GM23248 (cell line): Measurements from ENCODE around the gene KIF6. TPM values are rescaled to one million over a fixed set of nuclear protein-coding genes. Genes with fewer than 3 reads are reported as not detected.

Experiments
- DNase-seq: peaks from one replicate; pipeline ENCODE4 v3.0.0-alpha.2; 2015
- H2AFZ ChIP-seq: fragments of 200-600 bp; sonication (generic); 2 replicates; pipeline ENCODE4 v1.6.1; 2016; ENCODE audit warnings: antibody characterized with exemption
- H3F3A ChIP-seq: fragments of 200-600 bp; sonication (generic); 2 replicates; pipeline ENCODE4 v1.6.1; 2016; ENCODE audit warnings: mild to moderate bottlenecking, antibody characterized with exemption, mixed run types; ENCODE audit not compliant: insufficient read depth
- H3K27ac ChIP-seq: fragments of 200-600 bp; sonication (generic); 2 replicates; pipeline ENCODE4 v1.5.1; 2016; ENCODE audit warnings: mild to moderate bottlenecking
- H3K27me3 ChIP-seq: fragments of 200-600 bp; sonication (generic); replicated peaks from 2 replicates; pipeline ENCODE4 v1.6.1; 2016; ENCODE audit warnings: mild to moderate bottlenecking; ENCODE audit not compliant: insufficient read depth
- H3K36me3 ChIP-seq: fragments of 200-600 bp; sonication (generic); 2 replicates; pipeline ENCODE4 v1.6.1; 2016; ENCODE audit warnings: low read depth, mild to moderate bottlenecking
- H3K4me1 ChIP-seq: fragments of 200-600 bp; sonication (generic); 2 replicates; pipeline ENCODE4 v1.6.1; 2016; ENCODE audit warnings: mild to moderate bottlenecking; ENCODE audit not compliant: insufficient read depth
- H3K4me2 ChIP-seq: fragments of 200-600 bp; sonication (generic); one replicate; pipeline ENCODE4 v1.6.1; 2016; ENCODE audit warnings: mild to moderate bottlenecking; ENCODE audit not compliant: unreplicated experiment
- H3K4me3 ChIP-seq: fragments of 200-600 bp; sonication (generic); 2 replicates; pipeline ENCODE4 v1.5.1; 2016; ENCODE audit warnings: mild to moderate bottlenecking
- H3K79me2 ChIP-seq: fragments of 200-600 bp; sonication (generic); 2 replicates; pipeline ENCODE4 v1.6.1; 2016; ENCODE audit warnings: mild to moderate bottlenecking; ENCODE audit not compliant: insufficient read depth
- H3K9ac ChIP-seq: fragments of 200-600 bp; sonication (generic); 2 replicates; pipeline ENCODE4 v1.6.1; 2016; ENCODE audit warnings: mild to moderate bottlenecking
- H3K9me2 ChIP-seq: fragments of 200-600 bp; sonication (generic); 2 replicates; pipeline ENCODE4 v1.6.1; 2016; ENCODE audit warnings: mixed run types, mild to moderate bottlenecking, moderate library complexity; ENCODE audit not compliant: insufficient read depth
- H3K9me3 ChIP-seq: fragments of 200-600 bp; sonication (generic); one replicate; pipeline ENCODE4 v1.6.1; 2017; ENCODE audit warnings: low read depth
- H4K20me1 ChIP-seq: fragments of 200-600 bp; sonication (generic); 2 replicates; pipeline ENCODE4 v1.6.0; 2016; ENCODE audit not compliant: insufficient read depth
- EZH2 ChIP-seq: fragments of 200-600 bp; sonication (generic); IDR thresholded peaks from 2 replicates; pipeline ENCODE4 v1.6.1; 2018; ENCODE audit warnings: antibody characterized with exemption, mild to moderate bottlenecking; ENCODE audit not compliant: insufficient read depth, poor library complexity, severe bottlenecking
- EZH2phosphoT487 ChIP-seq: fragments of 200-600 bp; sonication (generic); IDR thresholded peaks from 2 replicates; pipeline ENCODE4 v1.6.1; 2018; ENCODE audit warnings: antibody characterized with exemption, moderate library complexity, mild to moderate bottlenecking, low read depth; ENCODE audit not compliant: insufficient read depth
- WGBS, 2 experiments: methylation state at CpG; one replicate each; pipeline ENCODE4 v1.1.6; 2015 to 2017; ENCODE audit warnings: low lambda C conversion rate in 2 of 2, low coverage in 1 of 2; ENCODE audit errors: missing lambda C conversion rate in 2 of 2; 5-methylcytosine and 5-hydroxymethylcytosine counted together
- in situ Hi-C: fragments of 300-500 bp; cut with MboI; formaldehyde crosslinking; loops from 2 replicates; pipeline ENCODE4 v1.15.0; 2020
- polyA plus RNA-seq: library from polyadenylated mRNA; unstranded; fragments of >200 nt; fragmentation: Nextera tagmentation; extraction: Ambion mirVana; gene quantifications from 2 replicates; pipeline ENCODE4 v1.2.1, GENCODE V29; 2016
- total RNA-seq: library from RNA; depleted of rRNA; stranded (reverse); fragments of >200 nt; shearing (Covaris generic); gene quantifications from 2 replicates; pipeline ENCODE4 v1.2.3, GENCODE V29; 2014

The KIF6 gene
- total and polyA plus RNA-seq, 2 experiments from 2014 or later, result 0.22 to 0.91 TPM

GRCh38 chr6:39357998-39358686 is 367.1 kb downstream of the KIF6 start:
- 76 to 79% methylated on average over 7 of the region's 7 CpGs for WGBS, 2 experiments
- no peak overlapping the region for H3K27ac ChIP-seq

GRCh38 chr6:39353698-39354315 is 371.4 kb downstream of the KIF6 start:
- Histone ChIP-seq H3K27ac (no peak overlapping the region), H3K4me2 (no peak overlapping the region), H3K36me3 (no peaks in the 10 kb centered on the region), H3F3A (no peaks in the 10 kb centered on the region), H3K9ac (no peak overlapping the region), H3K4me1 (no peaks in the 10 kb centered on the region), H3K9me2 (no peaks in the 10 kb centered on the region), H3K79me2 (no peaks in the 10 kb centered on the region), H2AFZ (no peak overlapping the region), H3K4me3 (no peak overlapping the region), H3K9me3 (no peaks in the 10 kb centered on the region), H3K27me3 (no peaks in the 10 kb centered on the region), H4K20me1 (no peaks in the 10 kb centered on the region)
- in situ Hi-C loops, result loop anchor here (10.0 to 25.0 kb wide), 2 partner anchors 1483 to 1691 kb away; partner anchors contain the start of gene TSPO2
- WGBS, 2 experiments, result 77 to 79% methylated on average over 5 to 7 of the region's 7 CpGs
- no peak for TF ChIP-seq EZH2phosphoT487
- TF ChIP-seq EZH2, result no peak
- DNase-seq, result no peak

More at GRCh38 chr6:39357998-39358686, 367.1 kb downstream of the KIF6 start:
- no peaks in the 10 kb centered on the region for H4K20me1 ChIP-seq
- no peaks in the 10 kb centered on the region for H3K36me3 ChIP-seq
- peak; percentile 41 for DNase-seq
- H2AFZ ChIP-seq, result no peak overlapping the region
- no peaks in the 10 kb centered on the region for H3K79me2 ChIP-seq
- in situ Hi-C loops, result loop anchor here (10.0 to 25.0 kb wide), 2 partner anchors 1479 to 1687 kb away; partner anchors contain the start of gene TSPO2
- H3K4me3 ChIP-seq, result no peak overlapping the region
- no peaks in the 10 kb centered on the region for H3K27me3 ChIP-seq
- no peaks in the 10 kb centered on the region for H3K9me3 ChIP-seq
- H3K9me2 ChIP-seq, result no peaks in the 10 kb centered on the region
- no peak overlapping the region for H3K4me2 ChIP-seq
- no peak overlapping the region for H3K9ac ChIP-seq
- TF ChIP-seq EZH2phosphoT487 (no peak), EZH2 (no peak)
- H3K4me1 ChIP-seq, result 0 out of 2 replicates have a peak, but pooled peaks cover 2% of the 10 kb centered on the region
- H3F3A ChIP-seq, result no peaks in the 10 kb centered on the region

DNA sequence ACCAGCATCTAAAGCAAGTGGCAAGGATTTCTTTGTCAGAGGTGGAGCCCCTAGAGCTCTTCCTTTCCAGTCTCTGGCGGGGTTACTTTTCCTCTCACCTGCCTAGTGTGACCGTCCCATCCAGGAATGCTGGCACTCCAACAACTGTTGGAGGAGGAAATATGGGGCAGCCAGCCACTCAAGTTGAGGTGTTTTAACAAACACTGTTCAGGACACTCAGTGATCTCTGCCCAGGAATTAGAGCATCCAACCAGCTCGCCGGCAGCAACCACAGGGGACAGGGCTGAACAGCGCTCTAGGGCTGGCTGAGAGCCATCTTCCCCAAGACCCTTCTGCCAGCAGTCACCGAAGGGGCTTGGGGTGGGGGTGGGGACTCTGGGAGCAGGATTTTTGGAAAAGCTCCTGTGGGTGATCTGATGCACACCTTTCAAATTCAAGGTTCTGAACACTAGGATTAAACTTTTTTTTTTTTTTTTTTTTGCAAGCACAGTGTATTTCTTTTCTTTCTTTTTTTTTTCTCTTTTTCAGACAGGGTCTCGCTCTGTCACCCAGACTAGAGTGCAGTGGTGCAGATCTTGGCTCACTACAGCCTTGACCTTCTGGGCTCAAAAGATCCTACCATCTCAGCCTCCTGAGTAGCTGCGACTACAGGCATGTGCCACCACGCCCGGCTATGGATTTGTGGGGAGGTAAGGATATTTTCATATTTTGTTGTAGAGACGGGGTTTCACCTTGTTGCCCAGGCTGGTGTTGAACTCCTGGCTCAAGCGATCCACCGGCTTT is 374.3 kb downstream of the KIF6 start:
- no peak overlapping the region for H3K4me2 ChIP-seq
- DNase-seq, result no peak
- TF ChIP-seq EZH2phosphoT487, result no peak
- no peak for TF ChIP-seq EZH2
- no peak overlapping the region for H3K27ac ChIP-seq
- H3K4me1 ChIP-seq, result no peaks in the 10 kb centered on the region
- H3K9me2 ChIP-seq, result no peaks in the 10 kb centered on the region
- H3K9me3 ChIP-seq, result no peaks in the 10 kb centered on the region
- 78% methylated on average over 13 of the region's 13 CpGs for WGBS, 2 experiments
- no peaks in the 10 kb centered on the region for H3K27me3 ChIP-seq
- H2AFZ ChIP-seq, result no peak overlapping the region
- no peaks in the 10 kb centered on the region for H3K36me3 ChIP-seq
- no peak overlapping the region for H3K4me3 ChIP-seq
- in situ Hi-C loops, result loop anchor here (10.0 to 25.0 kb wide), 2 partner anchors 1486 to 1694 kb away; partner anchors contain the start of gene TSPO2
- no peaks in the 10 kb centered on the region for H4K20me1 ChIP-seq
- no peak overlapping the region for H3K9ac ChIP-seq
- H3K79me2 ChIP-seq, result no peaks in the 10 kb centered on the region
- no peaks in the 10 kb centered on the region for H3F3A ChIP-seq

- H3K27ac ChIP-seq, result no peak overlapping the region
- H3K9ac ChIP-seq, result no peak overlapping the region
- no peak overlapping the region for H3K4me3 ChIP-seq
- TF ChIP-seq EZH2phosphoT487 (no peak), EZH2 (no peak)
- H3K36me3 ChIP-seq, result no peaks in the 10 kb centered on the region
- no peaks in the 10 kb centered on the region for H3F3A ChIP-seq
- no peak overlapping the region for H3K4me2 ChIP-seq
- no peak for DNase-seq
- H3K9me2 ChIP-seq, result no peaks in the 10 kb centered on the region
- in situ Hi-C loops, result no loop called here
- WGBS, 2 experiments, result 82% methylated on average over 15 of the region's 15 CpGs
- no peaks in the 10 kb centered on the region for H3K27me3 ChIP-seq
- no peaks in the 10 kb centered on the region for H3K79me2 ChIP-seq
- H4K20me1 ChIP-seq, result no peaks in the 10 kb centered on the region
- no peak overlapping the region for H2AFZ ChIP-seq
- H3K9me3 ChIP-seq, result no peaks in the 10 kb centered on the region
- H3K4me1 ChIP-seq, result no peaks in the 10 kb centered on the region
Measured at GRCh38 chr6:39348740-39349139, 376.5 kb downstream of the KIF6 start.
